Upper lobe of left lung (tissue), 6 donors: Measurements from ENCODE around the gene ATXN1. TPM values are rescaled to one million over a fixed set of nuclear protein-coding genes. Genes with fewer than 3 reads are reported as not detected.
"Not testable (repeated sequence)": the region's sequence is repeated elsewhere in the genome, so short reads cannot be mapped to it uniquely, and the experiment has no call there.

Experiments
- ATAC-seq, 2 donors: fragments of 200-7000 bp; cut with Tn5 transposase; one replicate each; pipeline ENCODE4 v1.9.1; 2022; ENCODE audit warnings: mild to moderate bottlenecking in 2 of 2, moderate library complexity in 2 of 2; ENCODE audit not compliant: low FRiP score in 2 of 2
- DNase-seq, 2 donors: peaks; one replicate each; pipeline ENCODE4 v3.0.0-alpha.2; 2019 to 2020
- H3K27ac ChIP-seq, 4 donors: fragments of 200-600 bp; sonication (generic); one replicate each; pipeline ENCODE4 v1.5.1; 2016 to 2019
- H3K27me3 ChIP-seq, 4 donors: fragments of 200-600 bp; sonication (generic); one replicate each; pipeline ENCODE4 v1.5.1; 2017 to 2019
- H3K36me3 ChIP-seq, 4 donors: fragments of 200-600 bp; sonication (generic); one replicate each; pipeline ENCODE4 v1.5.1; 2016 to 2019
- H3K4me1 ChIP-seq, 4 donors: fragments of 200-600 bp; sonication (generic); one replicate each; pipeline ENCODE4 v1.5.1; 2018 to 2019
- H3K4me3 ChIP-seq, 4 donors: fragments of 200-600 bp; sonication (generic); one replicate each; pipeline ENCODE4 v1.5.1; 2017 to 2019; ENCODE audit warnings: mild to moderate bottlenecking in 2 of 4, moderate library complexity in 1 of 4
- H3K9me3 ChIP-seq, 4 donors: fragments of 200-600 bp; sonication (generic); one replicate each; pipeline ENCODE4 v1.5.1; 2018 to 2019
- EP300 ChIP-seq, 4 donors: sonication (generic); formaldehyde crosslinking; IDR thresholded peaks; one replicate each; pipeline ENCODE4 v1.5.1; 2017; ENCODE audit warnings: antibody characterized with exemption in 4 of 4, control low read depth in 2 of 4
- POLR2A ChIP-seq, 4 donors: fragments of 450-650 bp; IDR thresholded peaks; one replicate each; pipeline ENCODE4 v1.5.1; 2016 to 2017; ENCODE audit warnings: antibody characterized with exemption in 4 of 4, mild to moderate bottlenecking in 2 of 4
- POLR2AphosphoS5 ChIP-seq, 2 donors: sonication (generic); formaldehyde crosslinking; IDR thresholded peaks; one replicate each; pipeline ENCODE4 v1.5.1; 2017; ENCODE audit warnings: antibody characterized with exemption in 2 of 2
- WGBS, 2 donors: methylation state at CpG; one replicate each; pipeline ENCODE4 v1.1.5; 2017 to 2018; 5-methylcytosine and 5-hydroxymethylcytosine counted together
- total RNA-seq, 6 donors: library from RNA; depleted of rRNA in 4 of 6; stranded (reverse); fragments of >200 nt in 4 of 6; gene quantifications; one replicate each; pipeline versions ENCODE4 v1.1.0 to v1.2.1, GENCODE V29; 2016 to 2021
- TF ChIP-seq, protein P1 (sequence below), 6 experiments: fragments of 450-650 bp in 4 of 6; fragments of 200-600 bp in 2 of 6; sonication (generic) in 2 of 6; IDR thresholded peaks; one replicate each; pipeline ENCODE4 v1.5.1; 2016 to 2019; ENCODE audit warnings: antibody characterized with exemption in 6 of 6
- donor health status: DM: no; HTN: no; CAD: no; lungs with moderate emphysema.
- donor health status: DM: no; HTN: yes; CAD: no; lungs with severe emphysema.

Gene ATXN1
- total RNA-seq, 6 donors from 2014 or later = 44.2 to 106 (median 71.7) TPM

DNA sequence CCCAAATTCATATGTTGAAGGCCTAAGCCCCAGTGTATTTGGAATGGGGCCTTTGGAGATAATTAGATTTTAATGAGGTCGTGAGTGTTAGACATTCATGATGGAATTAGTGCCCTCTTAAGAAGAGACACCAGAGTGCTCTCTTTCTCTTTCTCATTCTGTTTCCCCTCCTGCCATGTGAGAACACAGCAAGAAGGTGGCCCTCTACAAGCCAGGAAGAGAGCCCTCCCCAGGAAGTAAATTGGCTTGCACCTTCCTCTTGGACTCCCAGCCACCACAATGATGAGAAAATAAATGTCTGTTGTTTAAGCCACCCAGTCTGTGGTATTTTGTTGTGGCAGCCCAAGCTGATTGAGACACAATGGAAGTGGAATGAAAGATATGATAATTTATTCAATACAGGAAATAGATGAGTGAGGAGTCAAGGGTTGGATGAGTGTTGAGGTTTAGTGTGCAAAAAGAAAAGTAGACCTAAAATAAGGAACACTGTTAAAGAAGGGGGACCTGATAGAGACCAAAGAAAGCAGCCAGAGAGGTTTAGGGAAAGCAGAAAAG lies 25.9 kb upstream of the ATXN1 start:
- no peak for TF ChIP-seq EP300 (IDR thresholded peaks at IDR 0.05)
- TF ChIP-seq POLR2A (IDR thresholded peaks at IDR 0.05) = no peak
- TF ChIP-seq, protein P1, sequence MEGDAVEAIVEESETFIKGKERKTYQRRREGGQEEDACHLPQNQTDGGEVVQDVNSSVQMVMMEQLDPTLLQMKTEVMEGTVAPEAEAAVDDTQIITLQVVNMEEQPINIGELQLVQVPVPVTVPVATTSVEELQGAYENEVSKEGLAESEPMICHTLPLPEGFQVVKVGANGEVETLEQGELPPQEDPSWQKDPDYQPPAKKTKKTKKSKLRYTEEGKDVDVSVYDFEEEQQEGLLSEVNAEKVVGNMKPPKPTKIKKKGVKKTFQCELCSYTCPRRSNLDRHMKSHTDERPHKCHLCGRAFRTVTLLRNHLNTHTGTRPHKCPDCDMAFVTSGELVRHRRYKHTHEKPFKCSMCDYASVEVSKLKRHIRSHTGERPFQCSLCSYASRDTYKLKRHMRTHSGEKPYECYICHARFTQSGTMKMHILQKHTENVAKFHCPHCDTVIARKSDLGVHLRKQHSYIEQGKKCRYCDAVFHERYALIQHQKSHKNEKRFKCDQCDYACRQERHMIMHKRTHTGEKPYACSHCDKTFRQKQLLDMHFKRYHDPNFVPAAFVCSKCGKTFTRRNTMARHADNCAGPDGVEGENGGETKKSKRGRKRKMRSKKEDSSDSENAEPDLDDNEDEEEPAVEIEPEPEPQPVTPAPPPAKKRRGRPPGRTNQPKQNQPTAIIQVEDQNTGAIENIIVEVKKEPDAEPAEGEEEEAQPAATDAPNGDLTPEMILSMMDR (IDR thresholded peaks at IDR 0.05) = no peak
- no peak for TF ChIP-seq POLR2AphosphoS5 (IDR thresholded peaks at IDR 0.05)
- no peaks in the 10 kb centered on the region for H3K36me3 ChIP-seq
- no peaks in the 10 kb centered on the region for H3K4me1 ChIP-seq
- peaks cover 0 to 6% (median 0%) of the 10 kb centered on the region in 4 donors for H3K9me3 ChIP-seq
- ATAC-seq (no peak), DNase-seq (no peak)
- H3K27ac ChIP-seq = no peak overlapping the region
- H3K27me3 ChIP-seq = no peaks in the 10 kb centered on the region
- 78 to 79% methylated on average over 1 of the region's 1 CpG for WGBS, 2 donors
- H3K4me3 ChIP-seq = no peak overlapping the region

DNA sequence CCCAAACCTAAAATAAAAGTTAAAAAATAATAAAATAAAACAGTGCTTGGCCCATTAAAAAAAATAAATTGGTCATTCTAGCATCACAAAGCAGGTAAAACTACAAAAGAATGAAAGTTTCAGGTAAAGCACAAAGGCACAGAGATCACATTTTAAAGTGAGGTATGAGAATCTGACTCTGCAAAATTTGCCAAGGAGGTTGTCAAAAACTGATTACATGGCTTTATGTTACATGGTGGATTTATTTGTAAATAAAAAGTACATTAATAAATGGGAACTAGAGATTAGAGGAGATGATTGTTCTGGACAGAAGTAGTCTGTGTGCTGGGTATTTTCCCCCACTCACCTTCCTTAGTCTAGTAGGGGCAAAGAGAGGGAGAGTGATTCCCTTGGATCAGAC lies 24.2 kb upstream of the ATXN1 start:
- TF ChIP-seq, protein P1 (IDR thresholded peaks at IDR 0.05) = no peak
- no peak for TF ChIP-seq EP300 (IDR thresholded peaks at IDR 0.05)
- no peak for TF ChIP-seq POLR2AphosphoS5 (IDR thresholded peaks at IDR 0.05)
- TF ChIP-seq POLR2A (IDR thresholded peaks at IDR 0.05) = no peak
- Histone ChIP-seq H3K27ac (no peak overlapping the region), H3K36me3 (no peaks in the 10 kb centered on the region), H3K4me1 (no peaks in the 10 kb centered on the region), H3K4me3 (no peak overlapping the region), H3K27me3 (no peaks in the 10 kb centered on the region), H3K9me3 (peaks cover 0 to 6% (median 0%) of the 10 kb centered on the region in 4 donors)
- no peak for ATAC-seq
- DNase-seq = no peak

DNA sequence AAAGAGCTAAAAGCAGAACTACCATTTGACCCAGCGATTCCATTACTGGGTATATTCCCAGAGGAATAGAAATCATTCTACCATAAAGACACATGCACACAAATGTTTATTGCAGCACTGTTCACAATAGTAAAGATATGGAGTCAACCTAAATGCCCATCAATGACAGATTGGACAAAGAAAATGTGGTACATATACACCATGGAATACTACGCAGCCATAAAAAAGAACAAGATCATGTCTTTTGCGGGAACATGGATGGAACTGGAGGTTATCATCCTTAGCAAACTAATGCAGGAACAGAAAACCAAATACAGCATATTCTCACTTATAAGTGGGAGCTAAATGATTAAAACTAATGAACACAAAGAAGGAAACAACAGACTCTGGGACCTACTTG lies 23.7 kb upstream of the ATXN1 start:
- H3K4me3 ChIP-seq, H3K9me3 ChIP-seq, ATAC-seq: not testable (repeated sequence)

DNA sequence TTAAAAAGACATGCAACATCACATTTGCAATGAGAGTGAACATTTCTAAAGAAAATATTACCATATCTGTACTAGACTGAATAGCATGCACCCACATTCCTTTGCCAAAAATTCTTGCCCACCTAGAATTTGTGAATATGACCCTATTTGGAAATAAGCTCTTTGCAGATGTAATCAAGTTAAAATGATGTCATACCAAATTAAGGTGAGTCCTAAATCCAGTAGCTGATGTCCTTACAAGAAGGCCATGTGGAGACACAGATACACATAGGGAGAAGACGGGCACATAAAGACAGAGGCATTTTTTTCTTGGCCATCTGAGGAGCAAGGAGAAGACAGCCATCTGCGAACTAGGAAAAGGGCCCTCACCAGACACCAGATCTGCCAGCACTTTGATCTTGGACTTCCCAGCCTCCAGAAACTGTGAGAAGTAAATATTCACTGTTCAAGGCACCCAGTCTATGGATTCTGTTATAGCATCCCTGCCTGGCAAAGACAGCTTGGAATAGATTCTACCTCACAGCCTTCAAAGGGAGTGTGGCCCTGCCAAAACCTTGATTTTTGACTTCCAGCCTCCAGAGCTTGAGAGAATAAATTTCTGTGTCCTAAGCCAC lies 22.8 kb upstream of the ATXN1 start:
- no peak for TF ChIP-seq POLR2AphosphoS5 (IDR thresholded peaks at IDR 0.05)
- TF ChIP-seq POLR2A (IDR thresholded peaks at IDR 0.05) = no peak
- TF ChIP-seq EP300 (IDR thresholded peaks at IDR 0.05) = no peak
- TF ChIP-seq, protein P1 (IDR thresholded peaks at IDR 0.05) = no peak
- H3K4me1 ChIP-seq = no peaks in the 10 kb centered on the region
- no peaks in the 10 kb centered on the region for H3K27me3 ChIP-seq
- DNase-seq (no peak), ATAC-seq (no peak)
- 97 to 100% methylated on average over 1 to 2 of the region's 2 CpGs for WGBS, 2 donors
- H3K4me3 ChIP-seq = no peak overlapping the region
- H3K36me3 ChIP-seq = no peaks in the 10 kb centered on the region
- H3K9me3 ChIP-seq = no peaks in the 10 kb centered on the region
- H3K27ac ChIP-seq = no peak overlapping the region

More for the DNA sequence above, 23.7 kb upstream of the ATXN1 start:
- WGBS, 2 donors = 64 to 80% methylated on average over 3 of the region's 3 CpGs
- DNase-seq, H3K27ac ChIP-seq, H3K4me1 ChIP-seq, H3K36me3 ChIP-seq, H3K27me3 ChIP-seq: not testable (repeated sequence)

DNA sequence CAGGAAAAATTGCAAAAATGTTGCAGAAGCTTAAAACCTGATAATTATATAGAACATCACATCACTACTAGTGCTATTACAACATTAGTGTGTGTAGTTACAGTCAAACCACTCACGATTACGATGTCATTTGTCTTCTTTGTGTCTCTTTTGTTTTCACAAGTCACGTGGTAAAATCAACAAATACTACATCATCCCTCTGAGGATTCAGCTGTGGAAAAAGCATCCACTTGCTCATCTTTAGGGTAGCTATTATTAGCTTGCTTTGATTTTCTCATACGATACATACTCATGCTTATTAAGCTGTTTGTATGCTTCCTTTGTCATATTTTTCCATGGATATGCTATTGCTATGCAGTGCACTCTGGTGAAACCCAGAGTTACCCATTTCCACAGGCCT lies 22.2 kb upstream of the ATXN1 start:
- TF ChIP-seq, protein P1 (IDR thresholded peaks at IDR 0.05) = no peak
- no peak overlapping the region for H3K4me3 ChIP-seq
- H3K27ac ChIP-seq = no peak overlapping the region
- no peak for ATAC-seq
- no peak for DNase-seq
- H3K27me3 ChIP-seq = no peaks in the 10 kb centered on the region
- no peaks in the 10 kb centered on the region for H3K36me3 ChIP-seq
- no peaks in the 10 kb centered on the region for H3K4me1 ChIP-seq
- WGBS, 2 donors = 78 to 86% methylated on average over 4 of the region's 4 CpGs
- H3K9me3 ChIP-seq = no peaks in the 10 kb centered on the region
